Measurements from ENCODE around the gene CDK6. TPM values are rescaled to one million over a fixed set of nuclear protein-coding genes. Genes with fewer than 3 reads are reported as not detected.
A peak's percentile ranks its signal among the peaks of the same experiment; 100 is the strongest.

CDK6 gene
- total and polyA plus RNA-seq, 9 of the 15 experiments (the other 6 are each of a cell fraction or from before 2014, with no cell fraction given), result 7.6 to 109 (median 44.4) TPM

DNA sequence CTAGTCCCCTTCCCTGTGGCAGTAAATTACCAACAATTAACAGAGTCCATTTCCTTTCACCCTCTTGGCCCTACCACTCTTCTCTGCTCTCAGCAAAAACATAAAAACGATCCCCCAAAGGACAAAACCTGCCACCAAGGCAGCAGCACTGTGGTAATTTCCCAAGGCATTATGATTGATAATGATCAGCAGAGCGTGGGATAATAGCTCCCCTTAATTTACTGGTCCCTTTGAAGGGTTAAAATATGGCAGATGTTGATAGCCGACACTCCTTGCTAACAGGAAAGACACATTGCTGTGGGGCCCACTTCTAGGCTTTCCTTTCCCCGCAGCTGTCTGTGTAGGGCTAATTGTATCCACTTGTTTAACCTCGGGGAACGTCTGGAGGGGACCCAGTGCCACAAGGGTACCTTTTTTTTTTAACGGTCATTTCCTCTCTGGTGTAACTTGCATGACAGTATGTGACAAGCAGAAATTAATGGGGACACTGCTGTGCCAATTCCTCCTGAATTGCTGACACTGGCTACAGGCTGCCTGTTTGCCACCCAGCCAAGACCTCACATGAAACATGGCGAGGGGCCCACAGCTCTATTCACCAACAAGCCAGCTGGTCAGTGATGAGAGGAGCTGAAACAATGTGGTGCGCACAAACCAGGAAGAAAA is 81.3 kb downstream of the CDK6 start (continued):
- TF ChIP-seq ZNF707 (CRISPR knock-in tag; conservative IDR thresholded peaks at IDR 0.05) (no peak), POLR2AphosphoS5 (IDR thresholded peaks at IDR 0.05; ENCODE audit: control insufficient read depth, insufficient read depth, low read depth, low read length) (peak; percentile 62; the same call in 1 of the 2 replicates), CBFA2T2 (conservative IDR thresholded peaks at IDR 0.05) (peak; percentile 64), ARID1B (IDR thresholded peaks at IDR 0.05) (peak; percentile 61), SMAD2 (IDR thresholded peaks at IDR 0.05; ENCODE audit: low read depth, low read length) (no peak), C11orf30 (IDR thresholded peaks at IDR 0.05; ENCODE audit: low read depth) (no peak), ZNF175 (CRISPR knock-in tag; IDR thresholded peaks at IDR 0.05; ENCODE audit: low read depth) (0 out of 2 replicates have a peak, but pooled peaks have one; percentile 39), RBFOX2 (IDR thresholded peaks at IDR 0.05; ENCODE audit: low read depth, low read length) (no peak), RAD51 (IDR thresholded peaks at IDR 0.05; ENCODE audit: borderline replicate concordance, low read depth) (no peak), FOS (IDR thresholded peaks at IDR 0.05; ENCODE audit: extremely low read depth, insufficient read length) (no peak), SMAD1 (IDR thresholded peaks at IDR 0.05; ENCODE audit: low read depth, low read length, partially characterized antibody) (no peak), BRD9 (IDR thresholded peaks at IDR 0.05; ENCODE audit: low read depth, partially characterized antibody) (no peak), SNIP1 (IDR thresholded peaks at IDR 0.05; ENCODE audit: low read depth) (peak; percentile 73), JUND (IDR thresholded peaks at IDR 0.05; ENCODE audit: borderline replicate concordance, low read depth, low read length) (no peak), JUND (tag; IDR thresholded peaks at IDR 0.05; ENCODE audit: borderline replicate concordance, low read depth, low read length) (no peak), GATA2 (CRISPR knock-in tag; IDR thresholded peaks at IDR 0.05) (peak; percentile 65), SMARCC2 (IDR thresholded peaks at IDR 0.05; ENCODE audit: low read depth) (no peak), SMC3 (conservative IDR thresholded peaks at IDR 0.05; ENCODE audit: insufficient read depth, low read depth, low read length) (no peak), NRF1 (conservative IDR thresholded peaks at IDR 0.05 in 1 of 2, IDR thresholded peaks at IDR 0.05 in 1 of 2) (no peak)
- TF ChIP-seq, protein P1, sequence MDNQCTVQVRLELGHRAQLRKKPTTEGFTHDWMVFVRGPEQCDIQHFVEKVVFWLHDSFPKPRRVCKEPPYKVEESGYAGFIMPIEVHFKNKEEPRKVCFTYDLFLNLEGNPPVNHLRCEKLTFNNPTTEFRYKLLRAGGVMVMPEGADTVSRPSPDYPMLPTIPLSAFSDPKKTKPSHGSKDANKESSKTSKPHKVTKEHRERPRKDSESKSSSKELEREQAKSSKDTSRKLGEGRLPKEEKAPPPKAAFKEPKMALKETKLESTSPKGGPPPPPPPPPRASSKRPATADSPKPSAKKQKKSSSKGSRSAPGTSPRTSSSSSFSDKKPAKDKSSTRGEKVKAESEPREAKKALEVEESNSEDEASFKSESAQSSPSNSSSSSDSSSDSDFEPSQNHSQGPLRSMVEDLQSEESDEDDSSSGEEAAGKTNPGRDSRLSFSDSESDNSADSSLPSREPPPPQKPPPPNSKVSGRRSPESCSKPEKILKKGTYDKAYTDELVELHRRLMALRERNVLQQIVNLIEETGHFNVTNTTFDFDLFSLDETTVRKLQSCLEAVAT (IDR thresholded peaks at IDR 0.05), result no peak
- TF ChIP-seq, protein P2, sequence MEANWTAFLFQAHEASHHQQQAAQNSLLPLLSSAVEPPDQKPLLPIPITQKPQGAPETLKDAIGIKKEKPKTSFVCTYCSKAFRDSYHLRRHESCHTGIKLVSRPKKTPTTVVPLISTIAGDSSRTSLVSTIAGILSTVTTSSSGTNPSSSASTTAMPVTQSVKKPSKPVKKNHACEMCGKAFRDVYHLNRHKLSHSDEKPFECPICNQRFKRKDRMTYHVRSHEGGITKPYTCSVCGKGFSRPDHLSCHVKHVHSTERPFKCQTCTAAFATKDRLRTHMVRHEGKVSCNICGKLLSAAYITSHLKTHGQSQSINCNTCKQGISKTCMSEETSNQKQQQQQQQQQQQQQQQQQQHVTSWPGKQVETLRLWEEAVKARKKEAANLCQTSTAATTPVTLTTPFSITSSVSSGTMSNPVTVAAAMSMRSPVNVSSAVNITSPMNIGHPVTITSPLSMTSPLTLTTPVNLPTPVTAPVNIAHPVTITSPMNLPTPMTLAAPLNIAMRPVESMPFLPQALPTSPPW (CRISPR knock-in tag; IDR thresholded peaks at IDR 0.05), result peak; percentile 33; the same call in 1 of the 2 replicates
- TF ChIP-seq, protein P3, sequence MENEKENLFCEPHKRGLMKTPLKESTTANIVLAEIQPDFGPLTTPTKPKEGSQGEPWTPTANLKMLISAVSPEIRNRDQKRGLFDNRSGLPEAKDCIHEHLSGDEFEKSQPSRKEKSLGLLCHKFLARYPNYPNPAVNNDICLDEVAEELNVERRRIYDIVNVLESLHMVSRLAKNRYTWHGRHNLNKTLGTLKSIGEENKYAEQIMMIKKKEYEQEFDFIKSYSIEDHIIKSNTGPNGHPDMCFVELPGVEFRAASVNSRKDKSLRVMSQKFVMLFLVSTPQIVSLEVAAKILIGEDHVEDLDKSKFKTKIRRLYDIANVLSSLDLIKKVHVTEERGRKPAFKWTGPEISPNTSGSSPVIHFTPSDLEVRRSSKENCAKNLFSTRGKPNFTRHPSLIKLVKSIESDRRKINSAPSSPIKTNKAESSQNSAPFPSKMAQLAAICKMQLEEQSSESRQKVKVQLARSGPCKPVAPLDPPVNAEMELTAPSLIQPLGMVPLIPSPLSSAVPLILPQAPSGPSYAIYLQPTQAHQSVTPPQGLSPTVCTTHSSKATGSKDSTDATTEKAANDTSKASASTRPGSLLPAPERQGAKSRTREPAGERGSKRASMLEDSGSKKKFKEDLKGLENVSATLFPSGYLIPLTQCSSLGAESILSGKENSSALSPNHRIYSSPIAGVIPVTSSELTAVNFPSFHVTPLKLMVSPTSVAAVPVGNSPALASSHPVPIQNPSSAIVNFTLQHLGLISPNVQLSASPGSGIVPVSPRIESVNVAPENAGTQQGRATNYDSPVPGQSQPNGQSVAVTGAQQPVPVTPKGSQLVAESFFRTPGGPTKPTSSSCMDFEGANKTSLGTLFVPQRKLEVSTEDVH (IDR thresholded peaks at IDR 0.05; ENCODE audit: low read depth, partially characterized antibody), result no peak

Data from K562 (cell line).